ENCODE measurements around the gene PLA1A. TPM values are rescaled to one million over a fixed set of nuclear protein-coding genes. Genes with fewer than 3 reads are reported as not detected.

The PLA1A gene
- total RNA-seq, 1 experiment from 2014 or later, result not detected

- POLR2A ChIA-PET (ENCODE audit: unreplicated experiment), result interaction anchor here (0.6 kb wide), 1 partner anchor 11 kb away, joined by 3 read pairs; no protein-coding TSS in a partner anchor
- peak overlapping the region; percentile 60 for H3K27ac ChIP-seq
- H3K4me3 ChIP-seq, result no peak overlapping the region
- CTCF ChIA-PET, result no interaction called here
- H4K20me1 ChIP-seq (ENCODE audit: insufficient read depth), result no peaks in the 10 kb centered on the region
- no peaks in the 10 kb centered on the region for H3K36me3 ChIP-seq (ENCODE audit: low read depth)
- H3K4me1 ChIP-seq (replicated peaks; ENCODE audit: insufficient read depth), result peaks cover 32% of the 10 kb centered on the region
- peak overlapping the region; percentile 70 for H2AFZ ChIP-seq
- DNase-seq, result no peak
- H3K9me3 ChIP-seq (ENCODE audit: insufficient read depth, low read depth), result no peaks in the 10 kb centered on the region
- intact Hi-C loops (cut with micrococcal nuclease; ENCODE audit: unreplicated experiment), result no loop called here
- no peak for TF ChIP-seq CTCF (conservative IDR thresholded peaks at IDR 0.05)
- TF ChIP-seq EZH2 (IDR thresholded peaks at IDR 0.05; ENCODE audit: low read depth), result no peak
- 0 out of 2 replicates have a peak, but pooled peaks cover 9% of the 10 kb centered on the region for H3F3A ChIP-seq (ENCODE audit: insufficient read depth, low read depth)
- peak overlapping the region; percentile 18; the same call in 1 of the 2 replicates for H3K4me2 ChIP-seq
- H3K79me2 ChIP-seq (ENCODE audit: low read depth), result no peaks in the 10 kb centered on the region
- H3K9me2 ChIP-seq (ENCODE audit: insufficient read depth), result no peaks in the 10 kb centered on the region; the same call in 1 of the 2 replicates
- BruUV-seq (replicated peaks), result no TSS peak
- H3K27me3 ChIP-seq (ENCODE audit: insufficient read depth, low read depth), result no peaks in the 10 kb centered on the region
Observed at GRCh38 chr3:119630880-119631329, 33.2 kb downstream of the PLA1A start.

DNA sequence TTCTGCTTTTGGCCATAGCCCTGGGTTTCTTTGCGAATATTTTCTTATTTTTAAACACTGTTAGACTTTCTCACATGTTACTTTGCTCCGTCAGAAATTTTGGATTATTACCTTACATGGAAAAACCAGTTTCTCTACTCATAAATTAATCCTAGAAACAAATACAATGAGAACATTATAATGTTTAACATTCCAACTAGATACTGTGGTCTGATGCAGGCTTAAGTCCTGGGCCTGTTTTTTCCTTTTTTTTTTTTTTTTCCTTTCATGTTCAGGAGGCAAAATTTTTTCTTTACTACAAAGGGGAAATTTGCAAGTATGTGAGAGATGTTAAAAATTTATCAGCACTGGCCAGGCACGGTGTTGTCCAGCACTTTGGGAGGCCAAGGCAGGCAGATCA lies 33.8 kb downstream of the PLA1A start:
- BruUV-seq (replicated peaks), result no TSS peak
- Histone ChIP-seq H3K9me2 (ENCODE audit: insufficient read depth) (no peaks in the 10 kb centered on the region; the same call in 1 of the 2 replicates), H3K4me3 (no peak overlapping the region), H4K20me1 (ENCODE audit: insufficient read depth) (no peaks in the 10 kb centered on the region), H3F3A (ENCODE audit: insufficient read depth, low read depth) (0 out of 2 replicates have a peak, but pooled peaks cover 9% of the 10 kb centered on the region), H3K79me2 (ENCODE audit: low read depth) (no peaks in the 10 kb centered on the region), H3K36me3 (ENCODE audit: low read depth) (no peaks in the 10 kb centered on the region), H3K27ac (no peak overlapping the region), H3K27me3 (ENCODE audit: insufficient read depth, low read depth) (no peaks in the 10 kb centered on the region), H3K9me3 (ENCODE audit: insufficient read depth, low read depth) (no peaks in the 10 kb centered on the region), H2AFZ (no peak overlapping the region), H3K4me1 (replicated peaks; ENCODE audit: insufficient read depth) (peaks cover 32% of the 10 kb centered on the region), H3K4me2 (no peak overlapping the region)
- intact Hi-C loops (cut with micrococcal nuclease; ENCODE audit: unreplicated experiment), result no loop called here
- no peak for TF ChIP-seq EZH2 (IDR thresholded peaks at IDR 0.05; ENCODE audit: low read depth)
- TF ChIP-seq CTCF (conservative IDR thresholded peaks at IDR 0.05), result no peak
- ChIA-PET CTCF (no interaction called here), POLR2A (ENCODE audit: unreplicated experiment) (no interaction called here)
- DNase-seq, result no peak

- no peaks in the 10 kb centered on the region for H3K79me2 ChIP-seq (ENCODE audit: low read depth)
- H3K9me2 ChIP-seq (ENCODE audit: insufficient read depth), result no peaks in the 10 kb centered on the region; the same call in 1 of the 2 replicates
- no peak overlapping the region for H3K4me3 ChIP-seq
- DNase-seq, result no peak
- H3K4me1 ChIP-seq (replicated peaks; ENCODE audit: insufficient read depth), result peaks cover 32% of the 10 kb centered on the region
- H3K9me3 ChIP-seq (ENCODE audit: insufficient read depth, low read depth), result no peaks in the 10 kb centered on the region
- no peak overlapping the region for H2AFZ ChIP-seq
- no peaks in the 10 kb centered on the region for H4K20me1 ChIP-seq (ENCODE audit: insufficient read depth)
- CTCF ChIA-PET, result no interaction called here
- H3K27me3 ChIP-seq (ENCODE audit: insufficient read depth, low read depth), result no peaks in the 10 kb centered on the region
- TF ChIP-seq CTCF (conservative IDR thresholded peaks at IDR 0.05) (no peak), EZH2 (IDR thresholded peaks at IDR 0.05; ENCODE audit: low read depth) (no peak)
- intact Hi-C loops (cut with micrococcal nuclease; ENCODE audit: unreplicated experiment), result no loop called here
- H3K27ac ChIP-seq, result no peak overlapping the region
- no peak overlapping the region for H3K4me2 ChIP-seq
- H3F3A ChIP-seq (ENCODE audit: insufficient read depth, low read depth), result 0 out of 2 replicates have a peak, but pooled peaks cover 9% of the 10 kb centered on the region
- POLR2A ChIA-PET (ENCODE audit: unreplicated experiment), result no interaction called here
- no TSS peak for BruUV-seq (replicated peaks)
- H3K36me3 ChIP-seq (ENCODE audit: low read depth), result no peaks in the 10 kb centered on the region
Observed at GRCh38 chr3:119632216-119632615, 34.5 kb downstream of the PLA1A start.

Measured in PC-9 (cell line).